GM12865 (cell line): ENCODE measurements around the gene NAMPT.
A peak's percentile ranks its signal among the peaks of the same experiment; 100 is the strongest.

Experiments
- DNase-seq: peaks from one replicate; pipeline ENCODE4 v3.0.0; 2010; ENCODE audit warnings: low read depth
- H3K4me3 ChIP-seq: 2 replicates; pipeline ENCODE4 v1.5.1; 2011; ENCODE audit warnings: mild to moderate bottlenecking, low read depth, low read length, control low read depth
- CTCF ChIP-seq: IDR thresholded peaks from 2 replicates; pipeline ENCODE4 v1.5.1; 2011; ENCODE audit warnings: low read length, control low read depth, low read depth, inconsistent platforms; ENCODE audit not compliant: insufficient read depth; ENCODE audit errors: missing control alignments

NAMPT gene

GRCh38 chr7:106257752-106258151, 27.0 kb downstream of the NAMPT start:
- H3K4me3 ChIP-seq, result no peak overlapping the region
- no peak for TF ChIP-seq CTCF
- no peak for DNase-seq

GRCh38 chr7:106256144-106256543, 28.6 kb downstream of the NAMPT start:
- TF ChIP-seq CTCF, result no peak
- no peak for DNase-seq

GRCh38 chr7:106255246-106255645, 29.5 kb downstream of the NAMPT start:
- peak; percentile 43 for DNase-seq
- no peak for TF ChIP-seq CTCF
- no peak overlapping the region for H3K4me3 ChIP-seq

More at GRCh38 chr7:106256144-106256543, 28.6 kb downstream of the NAMPT start:
- H3K4me3 ChIP-seq, result no peak overlapping the region

- no peak overlapping the region for H3K4me3 ChIP-seq
- no peak for TF ChIP-seq CTCF
- DNase-seq, result peak; percentile 28
These were observed 30.2 kb downstream of the NAMPT start for GRCh38 chr7:106254525-106255116.

- no peak for TF ChIP-seq CTCF
- no peak overlapping the region for H3K4me3 ChIP-seq
- DNase-seq, result no peak
These were observed 32.2 kb downstream of the NAMPT start for GRCh38 chr7:106252568-106252967.

GRCh38 chr7:106249488-106249887, 35.3 kb downstream of the NAMPT start:
- DNase-seq, result no peak
- TF ChIP-seq CTCF, result no peak

GRCh38 chr7:106248600-106248999, 36.2 kb downstream of the NAMPT start:
- TF ChIP-seq CTCF, result no peak
- no peak for DNase-seq
- no peak overlapping the region for H3K4me3 ChIP-seq

More at GRCh38 chr7:106249488-106249887, 35.3 kb downstream of the NAMPT start:
- H3K4me3 ChIP-seq, result no peak overlapping the region
